ENCODE data around the gene ASCL2.

DNA sequence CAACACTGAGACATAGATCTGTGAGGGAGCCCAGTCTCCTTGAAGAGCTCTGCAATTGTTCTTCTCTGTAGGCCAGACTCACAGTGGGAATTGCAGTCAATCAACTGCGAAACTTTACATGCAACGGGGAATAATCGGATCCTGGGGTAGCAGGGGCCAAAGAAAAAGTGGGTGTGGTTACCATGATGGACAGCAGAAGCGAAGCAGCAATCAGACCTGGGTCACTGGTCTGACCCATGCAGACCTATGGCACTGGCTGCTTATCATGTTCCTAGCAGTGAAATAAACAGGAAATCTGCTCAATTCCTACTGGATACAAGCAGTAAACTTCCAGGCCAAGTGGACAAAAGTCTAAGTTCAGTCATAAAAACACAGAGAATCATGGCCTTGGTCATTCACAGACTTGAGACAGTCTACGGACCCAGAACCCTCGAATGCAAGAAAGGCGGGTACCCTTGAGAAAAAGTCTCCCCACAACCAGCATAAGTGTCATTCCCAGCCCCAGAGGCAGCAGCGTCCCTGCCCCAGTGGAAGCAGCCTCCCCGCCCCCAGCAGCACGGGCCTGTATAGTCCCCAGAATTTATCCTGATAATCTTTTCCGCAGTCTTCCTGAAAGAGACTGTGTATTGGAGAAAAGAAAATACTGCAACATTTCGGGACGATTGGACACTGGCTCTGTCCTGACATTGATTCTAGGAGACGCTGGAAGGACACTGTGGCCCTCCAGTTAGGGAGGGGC, 34.6 kb downstream of the ASCL2 start:
- TF ChIP-seq POLR2A (IDR thresholded peaks at IDR 0.05; ENCODE audit: low read depth, low read length) (no peak), EZH2 (IDR thresholded peaks at IDR 0.05; ENCODE audit: borderline replicate concordance, control insufficient read depth, low read depth, low read length) (no peak)
- TF ChIP-seq, protein P1, sequence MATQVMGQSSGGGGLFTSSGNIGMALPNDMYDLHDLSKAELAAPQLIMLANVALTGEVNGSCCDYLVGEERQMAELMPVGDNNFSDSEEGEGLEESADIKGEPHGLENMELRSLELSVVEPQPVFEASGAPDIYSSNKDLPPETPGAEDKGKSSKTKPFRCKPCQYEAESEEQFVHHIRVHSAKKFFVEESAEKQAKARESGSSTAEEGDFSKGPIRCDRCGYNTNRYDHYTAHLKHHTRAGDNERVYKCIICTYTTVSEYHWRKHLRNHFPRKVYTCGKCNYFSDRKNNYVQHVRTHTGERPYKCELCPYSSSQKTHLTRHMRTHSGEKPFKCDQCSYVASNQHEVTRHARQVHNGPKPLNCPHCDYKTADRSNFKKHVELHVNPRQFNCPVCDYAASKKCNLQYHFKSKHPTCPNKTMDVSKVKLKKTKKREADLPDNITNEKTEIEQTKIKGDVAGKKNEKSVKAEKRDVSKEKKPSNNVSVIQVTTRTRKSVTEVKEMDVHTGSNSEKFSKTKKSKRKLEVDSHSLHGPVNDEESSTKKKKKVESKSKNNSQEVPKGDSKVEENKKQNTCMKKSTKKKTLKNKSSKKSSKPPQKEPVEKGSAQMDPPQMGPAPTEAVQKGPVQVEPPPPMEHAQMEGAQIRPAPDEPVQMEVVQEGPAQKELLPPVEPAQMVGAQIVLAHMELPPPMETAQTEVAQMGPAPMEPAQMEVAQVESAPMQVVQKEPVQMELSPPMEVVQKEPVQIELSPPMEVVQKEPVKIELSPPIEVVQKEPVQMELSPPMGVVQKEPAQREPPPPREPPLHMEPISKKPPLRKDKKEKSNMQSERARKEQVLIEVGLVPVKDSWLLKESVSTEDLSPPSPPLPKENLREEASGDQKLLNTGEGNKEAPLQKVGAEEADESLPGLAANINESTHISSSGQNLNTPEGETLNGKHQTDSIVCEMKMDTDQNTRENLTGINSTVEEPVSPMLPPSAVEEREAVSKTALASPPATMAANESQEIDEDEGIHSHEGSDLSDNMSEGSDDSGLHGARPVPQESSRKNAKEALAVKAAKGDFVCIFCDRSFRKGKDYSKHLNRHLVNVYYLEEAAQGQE (IDR thresholded peaks at IDR 0.05; ENCODE audit: low read depth, low read length): no peak
- TF ChIP-seq, protein P2, sequence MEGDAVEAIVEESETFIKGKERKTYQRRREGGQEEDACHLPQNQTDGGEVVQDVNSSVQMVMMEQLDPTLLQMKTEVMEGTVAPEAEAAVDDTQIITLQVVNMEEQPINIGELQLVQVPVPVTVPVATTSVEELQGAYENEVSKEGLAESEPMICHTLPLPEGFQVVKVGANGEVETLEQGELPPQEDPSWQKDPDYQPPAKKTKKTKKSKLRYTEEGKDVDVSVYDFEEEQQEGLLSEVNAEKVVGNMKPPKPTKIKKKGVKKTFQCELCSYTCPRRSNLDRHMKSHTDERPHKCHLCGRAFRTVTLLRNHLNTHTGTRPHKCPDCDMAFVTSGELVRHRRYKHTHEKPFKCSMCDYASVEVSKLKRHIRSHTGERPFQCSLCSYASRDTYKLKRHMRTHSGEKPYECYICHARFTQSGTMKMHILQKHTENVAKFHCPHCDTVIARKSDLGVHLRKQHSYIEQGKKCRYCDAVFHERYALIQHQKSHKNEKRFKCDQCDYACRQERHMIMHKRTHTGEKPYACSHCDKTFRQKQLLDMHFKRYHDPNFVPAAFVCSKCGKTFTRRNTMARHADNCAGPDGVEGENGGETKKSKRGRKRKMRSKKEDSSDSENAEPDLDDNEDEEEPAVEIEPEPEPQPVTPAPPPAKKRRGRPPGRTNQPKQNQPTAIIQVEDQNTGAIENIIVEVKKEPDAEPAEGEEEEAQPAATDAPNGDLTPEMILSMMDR (IDR thresholded peaks at IDR 0.05 in 2 of 3, conservative IDR thresholded peaks at IDR 0.05 in 1 of 3; ENCODE audit: control insufficient read depth in 2 of 3, extremely low read depth in 1 of 3, insufficient read depth in 1 of 3, low read depth in 3 of 3, low read length in 3 of 3): no peak
